Measurements from ENCODE around the gene FEM1A. TPM values are rescaled to one million over a fixed set of nuclear protein-coding genes. Genes with fewer than 3 reads are reported as not detected.
"Not testable (repeated sequence)": the region's sequence is repeated elsewhere in the genome, so short reads cannot be mapped to it uniquely, and the experiment has no call there.

The FEM1A gene
- total RNA-seq, 1 donor from 2014 or later = 17.3 TPM

DNA sequence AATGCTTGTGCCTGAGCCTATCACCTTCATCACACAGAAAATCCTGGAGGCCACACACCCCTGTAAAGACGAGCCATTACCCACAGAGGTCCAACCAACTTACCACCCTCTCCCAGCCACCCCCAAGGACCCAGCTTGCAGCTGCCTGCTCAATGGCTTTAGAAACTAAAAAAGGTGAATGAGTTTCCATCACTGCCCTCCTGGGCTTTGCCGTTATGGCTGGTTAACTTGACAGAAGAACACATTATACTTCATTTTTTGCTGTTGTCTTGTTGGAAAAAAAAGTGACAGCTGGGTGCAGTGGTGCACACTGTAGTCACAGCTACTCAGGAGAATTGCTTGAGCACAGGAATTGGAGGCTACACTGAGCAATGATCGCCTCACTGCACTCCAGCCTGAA, 17.4 kb upstream of the FEM1A start:
- DNase-seq (ENCODE audit: low read depth in 2 of 2) = no peak

DNA sequence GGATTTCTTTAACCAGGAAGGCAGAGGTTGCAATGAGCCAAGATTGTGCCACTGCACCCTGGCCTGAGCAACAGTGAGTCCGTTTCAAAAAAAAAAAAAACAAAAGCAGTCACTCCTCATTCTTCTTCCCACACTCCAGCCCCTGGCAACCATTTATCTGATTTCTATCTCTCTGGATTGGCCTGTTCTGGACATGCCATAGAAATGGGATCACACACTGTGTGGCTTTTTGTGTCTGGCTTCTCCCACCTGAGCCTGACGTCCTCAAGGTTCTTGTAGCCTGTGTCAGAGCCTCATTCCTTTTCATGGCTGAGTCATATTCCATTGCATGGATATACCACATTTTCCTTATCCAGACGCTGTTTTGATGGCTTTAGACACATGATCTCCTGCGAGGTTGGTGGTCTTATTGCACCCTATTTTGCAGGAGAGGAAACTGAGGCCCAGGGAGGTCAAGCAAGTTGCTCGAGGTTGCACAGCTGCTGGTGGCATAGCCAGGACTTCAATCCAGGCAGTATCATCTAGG, 15.8 kb upstream of the FEM1A start:
- DNase-seq (ENCODE audit: low read depth in 2 of 2) = no peak

DNA sequence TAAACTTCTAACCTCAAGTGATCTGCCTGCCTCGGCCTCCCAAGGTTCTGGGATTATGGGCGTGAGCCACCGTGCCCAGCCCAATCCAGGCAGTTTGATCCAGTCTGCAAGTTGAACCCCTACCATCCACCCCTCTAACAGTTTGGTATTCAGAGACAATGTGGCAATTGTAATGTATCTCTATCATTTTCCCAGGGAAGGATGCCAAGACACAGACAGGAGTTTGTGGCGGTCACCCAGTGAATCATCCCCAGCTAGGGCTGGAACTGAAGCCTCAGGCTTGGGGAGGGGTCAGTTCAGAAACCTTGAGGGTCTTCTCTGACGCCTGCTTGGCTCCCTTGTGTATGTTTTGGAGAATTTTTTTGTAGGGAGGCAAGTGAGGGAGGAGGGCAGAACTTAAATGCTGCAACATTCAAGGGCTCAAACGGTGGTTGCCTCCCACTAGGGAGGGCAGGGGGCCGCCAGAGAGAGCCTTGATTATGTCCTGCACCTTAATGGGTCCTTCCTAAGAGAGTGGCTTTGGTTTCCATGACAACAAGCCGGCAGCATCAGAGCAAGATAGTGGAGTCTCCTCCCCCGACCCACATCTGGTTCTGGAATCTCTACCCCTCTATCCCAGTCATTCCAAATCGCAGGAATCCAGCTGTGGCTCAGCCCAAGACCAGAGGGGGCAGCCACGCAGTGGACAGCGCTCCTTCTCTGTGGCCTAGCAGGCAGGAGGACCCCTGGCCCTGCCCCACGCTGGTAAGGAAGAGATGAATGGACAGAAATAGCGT, 14.9 kb upstream of the FEM1A start:
- no peak for DNase-seq (ENCODE audit: low read depth in 2 of 2)

DNA sequence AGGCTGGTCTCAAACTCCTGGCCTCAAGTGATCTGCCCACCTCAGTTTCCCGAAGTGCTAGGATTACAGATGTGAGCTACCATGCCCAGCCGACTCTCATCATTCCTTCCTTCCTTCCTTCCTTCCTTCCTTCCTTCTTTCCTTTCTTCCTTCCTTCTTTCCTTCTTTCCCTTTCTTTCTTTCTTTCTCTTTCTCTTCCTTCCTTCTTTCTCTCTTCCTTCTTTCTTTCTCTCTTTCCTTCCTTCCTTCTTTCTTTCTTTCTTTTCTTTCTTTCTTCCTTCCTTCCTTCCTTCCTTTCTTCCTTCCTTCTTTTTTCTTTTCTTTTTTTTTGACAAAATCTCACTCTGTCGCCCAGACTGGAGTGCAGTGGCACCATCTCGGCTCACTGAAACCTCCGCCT, 13.4 kb upstream of the FEM1A start:
- not testable (repeated sequence) for DNase-seq (ENCODE audit: low read depth in 2 of 2)

DNA sequence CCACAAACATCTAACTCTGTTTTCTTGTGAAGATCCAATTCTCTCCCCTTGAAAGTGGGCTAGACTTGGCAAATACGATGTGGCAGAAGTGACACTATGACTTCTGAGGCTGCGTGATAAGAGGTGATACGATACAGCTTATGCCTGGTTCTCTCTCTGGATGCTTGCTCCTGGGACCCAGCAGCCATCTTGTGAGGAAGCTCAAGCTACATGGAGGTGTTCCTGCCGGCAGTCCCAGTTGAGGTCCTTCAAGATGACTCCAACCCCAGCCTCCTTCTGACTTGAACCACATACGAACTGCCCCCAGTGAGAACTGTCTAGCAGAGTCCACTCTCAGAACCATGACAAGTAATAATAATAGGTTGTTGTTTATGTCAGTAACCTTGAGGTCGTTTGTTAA, 10.7 kb upstream of the FEM1A start:
- DNase-seq (ENCODE audit: low read depth in 2 of 2) = no peak

DNA sequence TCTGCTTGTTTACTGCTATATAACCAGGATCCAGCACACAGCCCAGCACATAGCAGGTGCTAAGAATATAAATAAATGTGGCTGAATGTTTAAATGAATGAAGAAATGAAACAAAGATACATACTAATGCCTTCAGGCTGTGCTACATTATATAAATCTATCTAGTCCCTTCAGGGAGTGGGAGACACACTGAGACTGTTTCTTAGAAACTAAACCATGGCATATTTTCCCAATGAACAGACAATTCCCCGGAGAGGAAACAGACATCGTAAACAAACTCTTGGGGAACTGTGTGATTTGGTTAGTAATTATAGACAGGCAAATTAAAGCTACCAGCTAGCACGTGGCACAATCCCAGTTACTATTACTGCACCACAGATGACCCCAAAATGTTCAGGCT, 9.7 kb upstream of the FEM1A start:
- no peak for DNase-seq (ENCODE audit: low read depth in 2 of 2)

DNA sequence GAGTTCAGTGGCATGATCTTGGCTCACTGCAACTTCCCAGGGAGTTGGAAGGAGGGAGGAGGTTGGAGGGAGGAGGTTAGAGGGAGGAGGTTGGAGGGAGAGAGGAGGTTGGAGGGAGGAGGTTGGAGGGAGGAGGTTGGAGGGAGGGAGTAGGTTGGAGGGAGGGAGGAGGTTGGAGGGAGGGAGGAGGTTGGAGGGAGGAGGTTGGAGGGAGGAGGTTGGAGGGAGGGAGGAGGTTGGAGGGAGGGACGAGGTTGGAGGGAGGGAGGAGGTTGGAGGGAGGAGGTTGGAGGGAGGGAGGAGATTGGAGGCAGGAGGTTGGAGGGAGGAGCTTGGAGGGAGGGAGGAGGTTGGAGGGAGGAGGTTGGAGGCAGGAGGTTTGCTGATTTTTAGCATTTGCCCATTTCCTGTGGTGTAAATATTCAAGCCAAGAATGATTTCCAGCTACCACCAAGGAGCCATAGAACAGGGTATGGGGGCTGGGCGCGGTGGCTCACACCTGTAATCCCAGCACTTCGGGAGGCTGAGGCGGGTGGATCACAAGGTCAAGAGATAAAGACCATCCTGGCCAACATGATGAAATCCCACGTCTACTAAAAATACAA, 5.0 kb upstream of the FEM1A start:
- not testable (repeated sequence) for DNase-seq (ENCODE audit: low read depth in 2 of 2)

DNA sequence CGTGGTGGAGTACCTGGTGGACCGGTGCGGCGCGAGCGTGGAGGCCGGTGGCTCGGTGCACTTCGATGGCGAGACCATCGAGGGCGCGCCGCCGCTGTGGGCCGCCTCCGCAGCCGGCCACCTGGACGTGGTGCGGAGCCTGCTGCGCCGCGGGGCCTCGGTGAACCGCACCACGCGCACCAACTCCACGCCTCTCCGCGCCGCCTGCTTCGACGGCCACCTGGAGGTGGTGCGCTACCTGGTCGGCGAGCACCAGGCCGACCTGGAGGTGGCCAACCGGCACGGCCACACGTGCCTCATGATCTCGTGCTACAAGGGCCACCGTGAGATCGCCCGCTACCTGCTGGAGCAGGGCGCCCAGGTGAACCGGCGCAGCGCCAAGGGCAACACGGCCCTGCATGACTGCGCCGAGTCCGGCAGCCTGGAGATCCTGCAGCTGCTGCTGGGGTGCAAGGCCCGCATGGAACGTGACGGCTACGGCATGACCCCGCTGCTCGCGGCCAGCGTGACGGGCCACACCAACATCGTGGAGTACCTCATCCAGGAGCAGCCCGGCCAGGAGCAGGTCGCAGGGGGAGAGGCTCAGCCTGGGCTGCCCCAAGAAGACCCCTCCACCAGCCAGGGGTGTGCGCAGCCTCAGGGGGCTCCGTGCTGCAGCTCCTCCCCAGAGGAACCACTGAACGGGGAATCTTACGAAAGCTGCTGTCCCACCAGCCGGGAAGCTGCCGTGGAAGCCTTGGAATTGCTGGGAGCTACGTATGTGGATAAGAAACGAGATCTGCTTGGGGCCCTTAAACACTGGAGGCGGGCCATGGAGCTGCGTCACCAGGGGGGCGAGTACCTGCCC, 708 bp downstream of the FEM1A start:
- peak in 1 of 2 donors; percentile 23 for DNase-seq (ENCODE audit: low read depth in 2 of 2)

DNA sequence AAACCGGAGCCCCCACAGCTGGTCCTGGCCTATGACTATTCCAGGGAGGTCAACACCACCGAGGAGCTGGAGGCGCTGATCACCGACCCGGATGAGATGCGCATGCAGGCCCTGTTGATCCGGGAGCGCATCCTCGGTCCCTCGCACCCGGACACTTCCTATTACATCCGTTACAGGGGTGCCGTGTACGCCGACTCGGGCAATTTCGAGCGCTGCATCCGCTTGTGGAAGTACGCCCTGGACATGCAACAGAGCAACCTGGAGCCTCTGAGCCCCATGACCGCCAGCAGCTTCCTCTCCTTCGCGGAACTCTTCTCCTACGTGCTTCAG, 1.3 kb downstream of the FEM1A start:
- not testable (repeated sequence) for DNase-seq (ENCODE audit: low read depth in 2 of 2)

DNA sequence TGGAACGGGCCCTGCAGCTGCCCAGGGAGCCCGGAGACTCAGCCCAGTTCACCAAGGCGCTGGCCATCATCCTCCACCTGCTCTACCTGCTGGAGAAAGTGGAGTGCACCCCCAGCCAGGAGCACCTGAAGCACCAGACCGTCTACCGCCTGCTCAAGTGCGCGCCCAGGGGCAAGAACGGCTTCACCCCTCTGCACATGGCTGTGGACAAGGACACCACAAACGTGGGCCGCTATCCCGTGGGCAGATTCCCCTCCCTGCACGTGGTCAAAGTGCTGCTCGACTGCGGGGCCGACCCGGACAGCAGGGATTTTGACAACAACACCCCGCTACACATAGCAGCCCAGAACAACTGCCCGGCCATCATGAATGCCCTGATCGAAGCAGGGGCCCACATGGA, 1.7 kb downstream of the FEM1A start:
- DNase-seq (ENCODE audit: low read depth in 2 of 2) = not testable (repeated sequence)

DNA sequence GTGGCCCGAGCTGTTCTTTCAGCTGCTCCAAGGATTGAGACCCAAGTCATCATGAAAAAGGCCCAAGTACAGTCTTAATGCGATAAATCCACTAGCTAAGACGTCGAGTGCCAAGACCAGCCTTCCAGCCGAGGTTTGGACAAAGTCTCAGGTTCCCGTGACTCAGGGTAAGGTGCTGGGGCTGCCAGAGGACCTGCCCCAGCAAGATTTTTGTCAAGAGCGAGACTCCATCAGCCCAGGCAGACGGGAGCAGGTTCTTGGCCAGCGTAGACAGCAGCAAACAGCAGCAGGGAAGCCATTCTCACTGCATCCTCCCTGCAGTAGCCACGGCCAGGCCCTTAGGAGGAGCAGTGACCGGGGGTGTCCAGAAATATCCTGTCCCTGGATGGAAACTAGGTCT, 3.4 kb downstream of the FEM1A start:
- DNase-seq (ENCODE audit: low read depth in 2 of 2) = no peak

DNA sequence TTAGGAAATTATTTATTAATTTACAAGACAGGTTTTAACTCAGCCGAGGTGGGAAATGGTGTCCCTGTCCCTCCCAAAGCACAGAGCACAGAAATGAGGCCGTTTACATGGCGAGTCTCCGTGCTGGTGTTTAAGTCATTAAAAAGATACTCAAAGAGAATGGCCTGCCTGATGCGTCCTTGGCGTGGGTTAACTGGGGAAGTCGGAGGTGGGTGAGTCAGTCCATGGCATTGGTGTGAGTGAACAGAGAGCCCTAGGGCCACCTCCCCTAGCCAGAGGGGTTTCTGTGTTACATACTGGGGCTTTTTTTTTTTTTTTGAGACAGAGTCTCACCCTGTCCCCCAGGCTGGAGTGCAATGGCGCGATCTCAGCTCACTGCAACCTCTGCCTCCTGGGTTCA, 3.9 kb downstream of the FEM1A start:
- peak in 1 of 2 donors; percentile 19 for DNase-seq (ENCODE audit: low read depth in 2 of 2)

DNA sequence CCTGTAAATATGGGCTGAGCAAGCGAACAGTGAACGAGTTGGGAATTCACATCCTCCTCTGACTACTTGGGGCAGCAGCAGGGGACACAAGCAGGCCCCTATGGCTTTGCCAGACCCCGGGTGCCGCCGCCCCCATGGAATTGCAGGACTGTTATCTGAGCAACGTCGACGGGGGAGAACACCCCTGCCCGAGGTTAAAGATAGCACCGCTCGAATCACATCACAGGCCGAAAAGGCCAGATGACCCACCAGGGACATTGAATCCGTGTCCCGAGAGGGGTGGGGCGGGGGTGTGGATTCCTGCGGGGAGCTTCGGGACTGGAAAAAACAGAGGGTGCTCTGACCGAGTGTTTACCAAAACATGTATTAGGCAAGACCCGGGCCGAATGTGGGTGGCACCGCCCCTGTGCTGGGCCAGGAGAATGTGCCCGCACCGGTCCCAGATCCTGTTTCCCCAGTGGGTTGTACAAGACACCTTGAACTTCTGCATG, 9.1 kb downstream of the FEM1A start:
- no peak for DNase-seq (ENCODE audit: low read depth in 2 of 2)

DNA sequence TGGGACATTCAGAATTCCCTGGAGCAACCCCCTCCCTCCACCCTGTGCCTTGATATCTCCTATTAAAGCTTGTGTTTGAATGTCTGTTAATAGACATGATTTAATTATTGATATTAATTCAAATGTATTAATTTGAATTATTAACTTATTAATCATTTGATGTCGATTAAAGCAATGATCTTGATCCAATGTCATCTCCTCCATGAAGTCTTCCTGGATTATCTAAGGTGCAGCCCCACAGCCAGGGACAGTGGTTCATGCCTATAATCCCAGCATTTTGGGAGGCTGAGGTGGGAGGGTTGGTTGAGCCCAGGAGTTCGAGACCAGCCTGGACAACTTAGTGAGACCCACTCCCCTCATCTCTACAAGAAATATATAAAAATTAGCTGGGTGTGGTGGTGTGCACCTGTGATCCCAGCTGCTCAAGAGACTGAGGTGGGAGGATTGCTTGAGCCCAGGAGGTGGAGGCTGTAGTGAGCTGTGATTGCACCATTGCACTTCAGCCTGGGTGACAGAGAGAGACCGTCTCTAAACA, 9.6 kb downstream of the FEM1A start:
- no peak for DNase-seq (ENCODE audit: low read depth in 2 of 2)

DNA sequence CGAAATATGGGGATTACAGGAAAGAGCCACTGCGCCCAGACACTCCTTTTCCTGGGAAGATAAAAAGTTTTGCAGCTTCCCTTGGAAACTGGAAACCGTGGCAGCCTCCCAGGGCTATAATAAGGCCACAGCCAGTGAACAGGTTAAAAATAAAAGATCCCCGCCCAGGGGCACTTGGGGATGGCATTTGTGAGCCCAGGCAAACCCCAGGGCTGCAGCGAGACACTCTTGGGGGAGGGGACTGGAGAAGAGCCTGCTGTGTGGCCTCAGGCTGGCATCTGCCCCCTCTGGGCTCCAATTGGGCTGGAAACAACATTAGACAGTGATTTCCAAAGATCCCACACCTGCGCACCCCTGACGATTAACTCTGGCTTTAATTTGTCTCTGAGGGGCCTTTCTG, 11.2 kb downstream of the FEM1A start:
- no peak for DNase-seq (ENCODE audit: low read depth in 2 of 2)

DNA sequence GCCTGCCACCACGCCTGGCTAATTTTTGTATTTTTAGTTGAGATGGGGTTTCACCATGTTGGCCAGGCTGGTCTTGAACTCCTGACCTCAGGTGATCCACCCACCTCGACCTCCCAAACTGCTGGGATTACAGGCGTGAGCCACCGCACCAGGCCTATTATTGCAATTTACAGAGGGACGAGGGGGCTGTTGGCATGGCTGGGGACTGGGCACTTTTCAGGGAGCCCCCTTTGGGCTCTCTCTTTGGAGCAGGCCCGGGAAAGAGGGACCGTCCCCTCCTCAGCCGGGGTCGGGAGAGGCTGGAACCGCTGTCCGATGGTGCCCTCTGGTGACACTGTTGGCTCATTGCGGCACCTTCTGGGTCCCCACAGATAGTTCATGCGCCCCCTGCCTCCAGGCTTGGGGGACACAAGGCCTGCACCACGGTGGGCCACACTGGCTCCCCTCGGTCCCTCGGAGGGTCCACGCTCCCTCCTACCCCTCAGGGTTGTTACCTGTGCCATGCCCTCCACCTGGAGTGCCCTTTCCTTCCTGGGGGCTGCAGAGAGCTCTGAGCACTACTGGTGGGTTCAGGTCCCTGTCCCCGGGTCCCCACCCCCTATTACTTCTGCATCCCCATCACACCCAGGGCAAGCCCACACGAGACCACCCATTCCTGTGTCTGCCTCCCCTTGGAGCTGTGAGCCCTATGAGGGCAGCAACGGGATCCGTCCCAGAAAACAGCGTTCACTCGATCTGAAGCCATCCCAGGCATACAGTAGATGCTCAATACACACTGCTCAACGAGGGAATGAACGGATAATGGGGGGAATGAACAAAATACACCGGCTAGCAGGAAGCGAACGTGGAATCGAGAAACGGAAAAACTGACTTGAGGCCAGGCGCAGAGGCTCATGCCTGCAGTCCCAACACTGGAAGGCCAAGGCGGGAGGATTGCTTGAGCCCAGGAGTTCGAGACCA, 12.5 kb downstream of the FEM1A start:
- peak; percentile 52 to 75 for DNase-seq (ENCODE audit: low read depth in 2 of 2)

DNA sequence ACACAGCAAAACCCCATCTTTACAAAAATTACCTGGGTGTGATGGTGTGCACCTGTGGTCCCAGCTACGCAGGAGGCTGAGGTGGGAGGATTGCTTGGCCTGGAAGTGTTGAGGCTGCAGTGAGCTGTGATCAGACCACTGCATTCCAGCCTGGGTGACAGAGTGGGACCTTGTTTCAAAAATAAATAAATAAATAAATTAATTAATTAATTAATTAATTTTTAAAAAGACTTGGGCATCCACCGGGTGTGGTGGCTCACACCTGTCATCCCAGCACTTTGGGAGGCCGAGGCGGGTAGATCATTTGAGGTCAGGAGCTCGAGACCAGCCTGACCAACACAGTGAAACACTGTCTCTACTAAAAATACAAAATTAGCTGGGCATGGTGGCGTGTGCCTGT, 13.6 kb downstream of the FEM1A start:
- not testable (repeated sequence) for DNase-seq (ENCODE audit: low read depth in 2 of 2)

DNA sequence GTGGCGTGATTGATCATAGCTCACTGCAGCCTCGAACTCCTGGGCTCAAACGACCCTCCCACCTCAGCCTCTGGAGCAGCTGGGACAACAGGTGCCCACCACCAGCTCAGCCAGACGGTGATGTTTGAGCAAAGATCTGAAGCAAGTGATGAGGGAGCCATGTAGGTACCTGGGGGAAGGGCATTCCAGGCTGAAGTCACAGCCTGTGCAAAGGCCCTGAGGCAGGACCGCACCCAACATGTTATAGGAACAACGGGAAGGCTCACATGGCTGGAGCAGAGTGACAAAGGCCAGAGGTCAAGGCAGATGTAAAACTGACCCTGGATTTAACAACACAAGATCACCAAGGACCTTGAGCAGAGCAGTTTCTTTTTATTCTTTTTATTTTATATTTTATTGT, 14.8 kb downstream of the FEM1A start:
- DNase-seq (ENCODE audit: low read depth in 2 of 2) = no peak

DNA sequence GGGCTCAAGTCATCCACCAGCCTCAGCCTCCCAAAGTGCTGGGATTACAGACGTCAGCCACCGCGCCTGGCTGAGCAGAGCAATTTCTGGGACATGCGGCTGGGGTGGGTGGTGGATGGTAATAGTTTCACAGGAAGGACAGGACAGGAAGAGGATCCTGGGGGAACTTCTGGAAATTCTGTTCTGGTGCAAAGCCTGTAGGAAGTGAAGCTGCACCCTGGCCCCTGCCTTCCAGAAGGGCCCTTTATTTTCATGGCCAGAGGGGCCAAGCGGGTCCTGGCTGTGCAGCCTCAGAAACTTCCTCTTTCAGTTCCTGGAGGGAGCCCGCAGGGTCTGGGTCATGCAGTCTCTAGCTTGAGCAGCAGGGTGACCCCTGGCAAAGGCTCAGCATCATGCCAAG, 15.7 kb downstream of the FEM1A start:
- no peak for DNase-seq (ENCODE audit: low read depth in 2 of 2)

DNA sequence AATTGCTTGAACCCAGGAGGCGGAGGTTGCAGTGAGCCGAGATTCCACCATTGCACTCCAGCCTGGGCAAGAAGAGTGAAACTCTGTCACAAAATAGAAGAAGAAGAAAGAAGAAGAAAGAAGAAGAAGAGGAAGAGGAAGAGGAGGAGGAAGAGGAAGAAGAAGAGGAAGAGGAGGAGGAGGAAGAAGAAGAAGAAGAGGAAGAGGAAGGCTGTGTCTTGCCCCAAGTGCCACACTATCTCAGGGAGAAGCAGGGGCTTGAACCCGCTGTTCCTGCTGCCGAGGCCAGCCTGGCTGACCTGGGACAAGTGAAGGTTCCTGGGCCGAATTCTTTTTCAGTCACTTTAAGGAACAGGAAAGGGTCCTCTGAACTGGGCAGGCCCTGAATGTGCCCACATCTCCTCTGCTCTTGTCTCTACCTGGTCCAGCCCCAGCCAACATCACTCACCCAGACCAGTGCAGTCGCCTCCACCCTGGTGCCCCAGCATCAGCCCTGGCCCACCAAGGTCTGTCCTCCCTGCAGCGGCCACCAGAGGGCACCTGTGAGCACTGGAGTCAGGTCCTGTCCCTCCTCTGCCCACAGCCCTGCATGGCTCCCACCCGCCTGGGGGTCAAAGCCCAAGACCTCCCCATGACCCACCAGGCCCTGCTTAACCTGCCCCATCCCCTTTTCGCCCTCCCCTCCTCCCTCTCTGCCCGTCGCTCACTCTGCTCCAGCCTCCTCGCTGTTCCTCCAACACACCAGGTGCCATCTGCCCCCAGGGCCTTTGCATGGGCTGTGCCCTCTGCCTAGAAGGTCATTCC, 20.0 kb downstream of the FEM1A start:
- DNase-seq (ENCODE audit: low read depth in 2 of 2) = peak; percentile 75 to 84

Data from lung microvascular endothelial cell (primary cell).